ENCODE results near the gene CALML4. TPM values are rescaled to one million over a fixed set of nuclear protein-coding genes. Genes with fewer than 3 reads are reported as not detected.

Gene CALML4
- total and polyA plus RNA-seq, 12 donors, result 0.28 to 5.9 (median 0.86) TPM

- Histone ChIP-seq H3K4me1 (peaks cover 6 to 36% (median 16%) of the 10 kb centered on the region in 9 donors), H3K9me3 (no peaks in the 10 kb centered on the region), H3K4me3 (peak overlapping the region; percentile 73 to 96 (median 88)), H3K36me3 (no peaks in the 10 kb centered on the region), H3K27ac (peak overlapping the region in 8 of 10 donors; percentile 56 to 91 (median 80)), H3K27me3 (no peaks in the 10 kb centered on the region)
- no peak for TF ChIP-seq CTCF (IDR thresholded peaks at IDR 0.05)
- ATAC-seq (peak in 3 of 8 donors; percentile 2 to 49 (median 15)), DNase-seq (no peak)
- intact Hi-C loops (cut with DNase I), result no loop called here
- WGBS, 2 donors, result 60% methylated on average over 20 of the region's 20 CpGs
These were observed 25.3 kb upstream of the CALML4 start for GRCh38 chr15:68230157-68231100.

GRCh38 chr15:68229386-68230156, 24.4 kb upstream of the CALML4 start, which contains the start of gene CLN6:
CLN6 (minus strand) TSS chr15:68229728; CDS start chr15:68229584, 144 bp downstream.
- Histone ChIP-seq H3K4me1 (peaks cover 6 to 36% (median 16%) of the 10 kb centered on the region in 9 donors), H3K4me3 (peak within 1 kb of the TSS; percentile 73 to 96 (median 88)), H3K27ac (peak within 1 kb of the TSS in 9 of 10 donors; percentile 56 to 91 (median 81)), H3K9me3 (no peaks in the 10 kb centered on the region), H3K27me3 (no peaks in the 10 kb centered on the region), H3K36me3 (no peaks in the 10 kb centered on the region)
- DNase-seq (peak; percentile 78 to 83), ATAC-seq (peak; percentile 92 to 99 (median 96))
- 0% methylated on average over 36 to 82 of the region's 82 CpGs for WGBS, 2 donors
- intact Hi-C loops (cut with DNase I), result no loop called here
- TF ChIP-seq CTCF (IDR thresholded peaks at IDR 0.05), result peak in 1 of 9 donors; percentile 10

- no peak for TF ChIP-seq CTCF (IDR thresholded peaks at IDR 0.05)
- no peaks in the 10 kb centered on the region for H3K9me3 ChIP-seq
- DNase-seq, result no peak
- H3K36me3 ChIP-seq, result no peaks in the 10 kb centered on the region
- ATAC-seq, result peak in 3 of 8 donors; percentile 1 to 9 (median 4)
- WGBS, 2 donors, result 0 to 1% methylated on average over 22 to 39 of the region's 39 CpGs
- peaks cover 6 to 36% (median 16%) of the 10 kb centered on the region in 9 donors for H3K4me1 ChIP-seq
- peak overlapping the region; percentile 73 to 96 (median 88) for H3K4me3 ChIP-seq
- H3K27me3 ChIP-seq, result no peaks in the 10 kb centered on the region
- H3K27ac ChIP-seq, result peak overlapping the region in 9 of 10 donors; percentile 56 to 91 (median 81)
- intact Hi-C loops (cut with DNase I), result no loop called here
These were observed 23.8 kb upstream of the CALML4 start for GRCh38 chr15:68228971-68229385.

All from heart right ventricle (tissue), 16 donors.